ENCODE data around the gene NR2F1. TPM values are rescaled to one million over a fixed set of nuclear protein-coding genes. Genes with fewer than 3 reads are reported as not detected.

Gene NR2F1
- total RNA-seq, 1 experiment from 2014 or later: not detected

GRCh38 chr5:93580927-93581445 is 2.0 kb upstream of the NR2F1 start, which contains the start of gene NR2F1-AS1:
TSS of gene NR2F1-AS1 (minus strand) at chr5:93581219.
- Histone ChIP-seq H3K4me3 (ENCODE audit: low read length) (peak within 1 kb of the TSS; percentile 34; the same call in 1 of the 2 replicates), H3K79me2 (ENCODE audit: low read length) (no peaks in the 10 kb centered on the region), H3K27me3 (ENCODE audit: low read length) (peaks cover 1% of the 10 kb centered on the region; the same call in 1 of the 2 replicates), H4K20me1 (ENCODE audit: insufficient read depth, low read depth, low read length) (no peaks in the 10 kb centered on the region), H3K4me1 (ENCODE audit: low read length) (peaks cover 27% of the 10 kb centered on the region), H3K36me3 (ENCODE audit: insufficient read depth, low read length) (no peaks in the 10 kb centered on the region), H2AFZ (ENCODE audit: low read length) (no peak within 1 kb of the TSS), H3K9me2 (replicated peaks; ENCODE audit: insufficient read depth, low read length) (no peaks in the 10 kb centered on the region), H3K9me3 (ENCODE audit: low read length) (no peaks in the 10 kb centered on the region), H3K4me2 (ENCODE audit: low read depth, low read length, poor library complexity, severe bottlenecking) (peak within 1 kb of the TSS; percentile 92), H3K9ac (ENCODE audit: low read length) (no peak within 1 kb of the TSS), H3K27ac (ENCODE audit: low read length) (no peak within 1 kb of the TSS)
- DNase-seq: no peak

GRCh38 chr5:93582167-93582462 is 907 bp upstream of the NR2F1 start:
- H2AFZ ChIP-seq (ENCODE audit: low read length): no peak overlapping the region
- H3K4me3 ChIP-seq (ENCODE audit: low read length): peak overlapping the region; percentile 65; the same call in 1 of the 2 replicates
- H3K36me3 ChIP-seq (ENCODE audit: insufficient read depth, low read length): no peaks in the 10 kb centered on the region
- H3K4me1 ChIP-seq (ENCODE audit: low read length): peaks cover 39% of the 10 kb centered on the region
- no peak overlapping the region for H3K9ac ChIP-seq (ENCODE audit: low read length)
- H3K27ac ChIP-seq (ENCODE audit: low read length): no peak overlapping the region
- H4K20me1 ChIP-seq (ENCODE audit: insufficient read depth, low read depth, low read length): no peaks in the 10 kb centered on the region
- peak overlapping the region; percentile 92 for H3K4me2 ChIP-seq (ENCODE audit: low read depth, low read length, poor library complexity, severe bottlenecking)
- H3K79me2 ChIP-seq (ENCODE audit: low read length): no peaks in the 10 kb centered on the region
- H3K27me3 ChIP-seq (ENCODE audit: low read length): peaks cover 4% of the 10 kb centered on the region; the same call in 1 of the 2 replicates
- H3K9me2 ChIP-seq (replicated peaks; ENCODE audit: insufficient read depth, low read length): no peaks in the 10 kb centered on the region
- H3K9me3 ChIP-seq (ENCODE audit: low read length): no peaks in the 10 kb centered on the region
- DNase-seq: no peak

- peak; percentile 42 for DNase-seq
- H3K4me2 ChIP-seq (ENCODE audit: low read depth, low read length, poor library complexity, severe bottlenecking): peak overlapping the region; percentile 92
- H3K36me3 ChIP-seq (ENCODE audit: insufficient read depth, low read length): no peaks in the 10 kb centered on the region
- H3K9ac ChIP-seq (ENCODE audit: low read length): peak overlapping the region; percentile 53; the same call in 1 of the 2 replicates
- H3K79me2 ChIP-seq (ENCODE audit: low read length): no peaks in the 10 kb centered on the region
- peak overlapping the region; percentile 65 for H3K4me3 ChIP-seq (ENCODE audit: low read length)
- no peak overlapping the region for H3K27ac ChIP-seq (ENCODE audit: low read length)
- H2AFZ ChIP-seq (ENCODE audit: low read length): 0 out of 2 replicates have a peak overlapping the region, but pooled peaks have one; percentile 34
- peaks cover 45% of the 10 kb centered on the region for H3K4me1 ChIP-seq (ENCODE audit: low read length)
- no peaks in the 10 kb centered on the region for H3K9me2 ChIP-seq (replicated peaks; ENCODE audit: insufficient read depth, low read length)
- no peaks in the 10 kb centered on the region for H3K9me3 ChIP-seq (ENCODE audit: low read length)
- H4K20me1 ChIP-seq (ENCODE audit: insufficient read depth, low read depth, low read length): no peaks in the 10 kb centered on the region
- H3K27me3 ChIP-seq (ENCODE audit: low read length): peaks cover 4% of the 10 kb centered on the region; the same call in 1 of the 2 replicates
These were observed 381 bp downstream of the NR2F1 start for GRCh38 chr5:93583439-93583767.

- Histone ChIP-seq H3K9me3 (ENCODE audit: low read length) (no peaks in the 10 kb centered on the region), H3K4me3 (ENCODE audit: low read length) (peak overlapping the region; percentile 65), H3K4me2 (ENCODE audit: low read depth, low read length, poor library complexity, severe bottlenecking) (peak overlapping the region; percentile 92), H3K36me3 (ENCODE audit: insufficient read depth, low read length) (no peaks in the 10 kb centered on the region), H3K9ac (ENCODE audit: low read length) (peak overlapping the region; percentile 53), H3K27ac (ENCODE audit: low read length) (no peak overlapping the region), H2AFZ (ENCODE audit: low read length) (no peak overlapping the region), H4K20me1 (ENCODE audit: insufficient read depth, low read depth, low read length) (no peaks in the 10 kb centered on the region), H3K4me1 (ENCODE audit: low read length) (peaks cover 45% of the 10 kb centered on the region), H3K79me2 (ENCODE audit: low read length) (no peaks in the 10 kb centered on the region), H3K9me2 (replicated peaks; ENCODE audit: insufficient read depth, low read length) (no peaks in the 10 kb centered on the region), H3K27me3 (ENCODE audit: low read length) (peaks cover 4% of the 10 kb centered on the region; the same call in 1 of the 2 replicates)
- peak; percentile 77 for DNase-seq
These were observed 960 bp downstream of the NR2F1 start for GRCh38 chr5:93583768-93584595.

- Histone ChIP-seq H3K4me2 (ENCODE audit: low read depth, low read length, poor library complexity, severe bottlenecking) (peak overlapping the region; percentile 92), H3K27ac (ENCODE audit: low read length) (no peak overlapping the region), H2AFZ (ENCODE audit: low read length) (no peak overlapping the region), H3K27me3 (ENCODE audit: low read length) (peaks cover 4% of the 10 kb centered on the region; the same call in 1 of the 2 replicates), H4K20me1 (ENCODE audit: insufficient read depth, low read depth, low read length) (no peaks in the 10 kb centered on the region), H3K9ac (ENCODE audit: low read length) (peak overlapping the region; percentile 53), H3K9me3 (ENCODE audit: low read length) (no peaks in the 10 kb centered on the region), H3K9me2 (replicated peaks; ENCODE audit: insufficient read depth, low read length) (no peaks in the 10 kb centered on the region), H3K4me1 (ENCODE audit: low read length) (peaks cover 45% of the 10 kb centered on the region), H3K79me2 (ENCODE audit: low read length) (no peaks in the 10 kb centered on the region), H3K36me3 (ENCODE audit: insufficient read depth, low read length) (no peaks in the 10 kb centered on the region), H3K4me3 (ENCODE audit: low read length) (peak overlapping the region; percentile 65; the same call in 1 of the 2 replicates)
- DNase-seq: no peak
These were observed 1.6 kb downstream of the NR2F1 start for GRCh38 chr5:93584596-93585040.

- no peaks in the 10 kb centered on the region for H3K79me2 ChIP-seq (ENCODE audit: low read length)
- H3K27ac ChIP-seq (ENCODE audit: low read length): no peak overlapping the region
- H3K27me3 ChIP-seq (ENCODE audit: low read length): peaks cover 4% of the 10 kb centered on the region; the same call in 1 of the 2 replicates
- no peaks in the 10 kb centered on the region for H3K9me3 ChIP-seq (ENCODE audit: low read length)
- no peaks in the 10 kb centered on the region for H4K20me1 ChIP-seq (ENCODE audit: insufficient read depth, low read depth, low read length)
- H3K36me3 ChIP-seq (ENCODE audit: insufficient read depth, low read length): no peaks in the 10 kb centered on the region
- H2AFZ ChIP-seq (ENCODE audit: low read length): no peak overlapping the region
- H3K9ac ChIP-seq (ENCODE audit: low read length): peak overlapping the region; percentile 41
- H3K4me3 ChIP-seq (ENCODE audit: low read length): peak overlapping the region; percentile 64
- peak; percentile 49 for DNase-seq
- peak overlapping the region; percentile 63 for H3K4me2 ChIP-seq (ENCODE audit: low read depth, low read length, poor library complexity, severe bottlenecking)
- peaks cover 45% of the 10 kb centered on the region for H3K4me1 ChIP-seq (ENCODE audit: low read length)
- no peaks in the 10 kb centered on the region for H3K9me2 ChIP-seq (replicated peaks; ENCODE audit: insufficient read depth, low read length)
These were observed 2.2 kb downstream of the NR2F1 start for GRCh38 chr5:93585041-93585766.

GRCh38 chr5:93585767-93586385 is 2.9 kb downstream of the NR2F1 start:
- Histone ChIP-seq H4K20me1 (ENCODE audit: insufficient read depth, low read depth, low read length) (no peaks in the 10 kb centered on the region), H3K9ac (ENCODE audit: low read length) (peak overlapping the region; percentile 20; the same call in 1 of the 2 replicates), H3K27ac (ENCODE audit: low read length) (no peak overlapping the region), H3K36me3 (ENCODE audit: insufficient read depth, low read length) (no peaks in the 10 kb centered on the region), H2AFZ (ENCODE audit: low read length) (no peak overlapping the region), H3K9me2 (replicated peaks; ENCODE audit: insufficient read depth, low read length) (no peaks in the 10 kb centered on the region), H3K4me1 (ENCODE audit: low read length) (peaks cover 45% of the 10 kb centered on the region), H3K4me2 (ENCODE audit: low read depth, low read length, poor library complexity, severe bottlenecking) (peak overlapping the region; percentile 63), H3K79me2 (ENCODE audit: low read length) (no peaks in the 10 kb centered on the region), H3K4me3 (ENCODE audit: low read length) (peak overlapping the region; percentile 64; the same call in 1 of the 2 replicates), H3K9me3 (ENCODE audit: low read length) (no peaks in the 10 kb centered on the region), H3K27me3 (ENCODE audit: low read length) (peaks cover 4% of the 10 kb centered on the region; the same call in 1 of the 2 replicates)
- DNase-seq: no peak

All from Karpas-422 (cell line).